GM12878 (cell line): ENCODE data around the gene MYL6B. TPM values are rescaled to one million over a fixed set of nuclear protein-coding genes. Genes with fewer than 3 reads are reported as not detected.
A peak's percentile ranks its signal among the peaks of the same experiment; 100 is the strongest.

Experiments used
- ATAC-seq: fragments of 200-7000 bp; cut with Tn5 transposase; 3 replicates; pipeline ENCODE4 v1.9.1; 2020; ENCODE audit warnings: mild to moderate bottlenecking, moderate library complexity
- BruUV-seq: library from RNA; stranded (reverse); fragments of 400-500 nt; replicated peaks from 2 replicates; lab custom pipeline; 2021; lab: Mats Ljungman, UMichigan
- CTCF ChIA-PET: fragments of 300-600 bp; sonication (Branson Sonifier 250); formaldehyde crosslinking; extraction: SDS; loops from one replicate; lab custom pipeline; 2021; ENCODE audit warnings: inconsistent platforms; lab: Yijun Ruan, JAX
- POLR2A ChIA-PET: fragments of 350-600 bp; formaldehyde crosslinking; extraction: SDS; loops from one replicate; lab custom pipeline; 2021; ENCODE audit warnings: inconsistent platforms; lab: Charles Lee
- RAD21 ChIA-PET: fragments of 300-600 bp; sonication (Branson Sonifier 250); formaldehyde crosslinking; loops from one replicate; lab custom pipeline; 2023; ENCODE audit warnings: antibody characterized with exemption; ENCODE audit not compliant: unreplicated experiment; lab: Charles Lee
- SMC1A ChIA-PET: fragments of 300-600 bp; sonication (Branson Sonifier 250); formaldehyde crosslinking; loops from one replicate; lab custom pipeline; 2023; ENCODE audit not compliant: unreplicated experiment, uncharacterized antibody; lab: Charles Lee
- DNase-seq: peaks from one replicate; pipeline ENCODE4 v3.0.0-alpha.2; 2011; ENCODE audit warnings: low read depth, low spot score
- FAIRE-seq: peaks from 3 replicates; lab custom pipeline; 2011; peaks lifted over from hg19 to GRCh38; lab: Jason Lieb, UNC
- H2AFZ ChIP-seq: 2 replicates; pipeline ENCODE4 v1.6.0; 2011; ENCODE audit warnings: low read depth, low read length, control low read depth; ENCODE audit not compliant: control insufficient read depth
- H3K27ac ChIP-seq: 2 replicates; pipeline ENCODE4 v1.5.1; 2011; ENCODE audit warnings: control low read depth; ENCODE audit not compliant: control insufficient read depth, insufficient read depth
- H3K27me3 ChIP-seq, 2 experiments: replicated peaks in 1 of 2; 2 replicates each; pipeline versions ENCODE4 v1.6.0 to v1.6.1; 2011; ENCODE audit warnings: low read length in 1 of 2; ENCODE audit not compliant: control insufficient read depth in 2 of 2, insufficient read depth in 2 of 2
- H3K36me3 ChIP-seq, 2 experiments: 2 replicates each; pipeline ENCODE4 v1.5.1; 2011; ENCODE audit warnings: low read length in 1 of 2; ENCODE audit not compliant: control insufficient read depth in 2 of 2, insufficient read depth in 2 of 2
- H3K4me1 ChIP-seq: 2 replicates; pipeline ENCODE4 v1.6.1; 2011; ENCODE audit warnings: mild to moderate bottlenecking, low read length, moderate library complexity, mixed read lengths; ENCODE audit not compliant: control insufficient read depth, insufficient read depth
- H3K4me2 ChIP-seq: 2 replicates; pipeline ENCODE4 v1.6.0; 2011; ENCODE audit warnings: control low read depth; ENCODE audit not compliant: control insufficient read depth, insufficient read depth
- H3K4me3 ChIP-seq: fragments of 200-600 bp; sonication (generic); 2 replicates; pipeline ENCODE4 v1.5.1; 2016
- H3K79me2 ChIP-seq: 2 replicates; pipeline ENCODE4 v1.6.0; 2011; ENCODE audit warnings: low read length; ENCODE audit not compliant: control insufficient read depth, insufficient read depth
- H3K9ac ChIP-seq: 2 replicates; pipeline ENCODE4 v1.8.0; 2011; ENCODE audit warnings: low read length, control low read depth, mixed read lengths; ENCODE audit not compliant: control insufficient read depth, insufficient read depth
- H3K9me3 ChIP-seq: replicated peaks from 3 replicates; pipeline ENCODE4 v1.5.1; 2011; ENCODE audit warnings: mild to moderate bottlenecking, low read length; ENCODE audit not compliant: control insufficient read depth, insufficient read depth
- H4K20me1 ChIP-seq: 2 replicates; pipeline ENCODE4 v1.6.0; 2011; ENCODE audit not compliant: control insufficient read depth, insufficient read depth
- BCL11A ChIP-seq: IDR thresholded peaks from 2 replicates; pipeline ENCODE4 v1.6.1; 2011; ENCODE audit warnings: low read depth, low read length
- CBX3 ChIP-seq: fragments of 200-600 bp; sonication (generic); IDR thresholded peaks from 2 replicates; pipeline ENCODE4 v1.6.1; 2016; ENCODE audit warnings: low read depth, borderline replicate concordance
- CBX5 ChIP-seq: sonication (generic); IDR thresholded peaks from 2 replicates; pipeline ENCODE4 v1.6.1; 2016; ENCODE audit warnings: low read depth, moderate library complexity, mild to moderate bottlenecking, inconsistent platforms
- POLR2A ChIP-seq: IDR thresholded peaks from 2 replicates; pipeline ENCODE4 v1.6.1; 2011; ENCODE audit warnings: low read depth, mild to moderate bottlenecking, low read length
- SIX5 ChIP-seq: IDR thresholded peaks from 2 replicates; pipeline ENCODE4 v1.6.1; 2011; ENCODE audit warnings: mild to moderate bottlenecking, low read depth, low read length, moderate library complexity; ENCODE audit not compliant: severe bottlenecking
- SMAD5 ChIP-seq: IDR thresholded peaks from 2 replicates; pipeline ENCODE4 v1.6.1; 2016; ENCODE audit warnings: antibody characterized with exemption, low read depth
- SREBF2 ChIP-seq: IDR thresholded peaks from 2 replicates; pipeline ENCODE4 v1.6.1; 2012; ENCODE audit warnings: mild to moderate bottlenecking, low read length
- ZNF207 ChIP-seq: fragments of 450-650 bp; IDR thresholded peaks from 2 replicates; pipeline ENCODE4 v1.6.1; 2014; ENCODE audit warnings: antibody characterized with exemption, mild to moderate bottlenecking, borderline replicate concordance
- WGBS: methylation state at CpG from one replicate; pipeline ENCODE4 v1.1.6; 2016; ENCODE audit warnings: low lambda C conversion rate; ENCODE audit not compliant: insufficient replicate concordance, insufficient coverage; ENCODE audit errors: missing lambda C conversion rate; 5-methylcytosine and 5-hydroxymethylcytosine counted together
- in situ Hi-C: fragments of 300-500 bp; cut with MboI; formaldehyde crosslinking; loops from 9 replicates; pipeline ENCODE4 v1.14.3; 2018; ENCODE audit warnings: mixed read lengths
- intact Hi-C: fragments of 100-400 bp; cut with micrococcal nuclease; formaldehyde crosslinking; loops from one replicate; pipeline ENCODE4 v1.14.2; 2022; ENCODE audit not compliant: unreplicated experiment
- polyA plus RNA-seq, 11 experiments: library from polyadenylated mRNA; depleted of rRNA in 4 of 11; unstranded in 6 of 11; stranded (reverse) in 5 of 11; fragments of >200 nt; fragmentation: Nextera tagmentation in 4 of 11; fragmentation: Illumina TruSeq in 1 of 11; extraction: Ambion mirVana in 4 of 11; extraction: Trizol in 1 of 11; gene quantifications; 1 replicate in 1 of 11; 2 replicates in 10 of 11; pipeline versions ENCODE4 v1.2.1 to v1.2.3, GENCODE V29; 2011 to 2016; ENCODE audit warnings: inconsistent platforms in 2 of 11, missing spikeins in 2 of 11, low read depth in 1 of 11
- total RNA-seq, 4 experiments: library from RNA; depleted of rRNA in 3 of 4; stranded (reverse); fragments of >200 nt in 3 of 4; fragmentation: Illumina TruSeq in 1 of 4; extraction: Trizol in 1 of 4; gene quantifications; 2 replicates each; pipeline versions ENCODE4 v1.2.1 to v1.2.3, GENCODE V29; 2013 to 2021
- TF ChIP-seq, protein P1 (sequence below): fragments of 450-650 bp; IDR thresholded peaks from 2 replicates; pipeline ENCODE4 v1.6.1; 2016; ENCODE audit warnings: mild to moderate bottlenecking, moderate library complexity, borderline replicate concordance
- TF ChIP-seq, protein P2 (sequence below): IDR thresholded peaks from 2 replicates; pipeline ENCODE4 v1.6.1; 2012; ENCODE audit warnings: low read depth, low read length, improper control_type of control experiment
- TF ChIP-seq, protein P3 (sequence below): fragments of 450-650 bp; IDR thresholded peaks from 2 replicates; pipeline ENCODE4 v1.6.1; 2017; ENCODE audit warnings: mild to moderate bottlenecking, moderate library complexity

MYL6B gene
- total and polyA plus RNA-seq, 10 of the 15 experiments (the other 5 are each of a cell fraction or from before 2014, with no cell fraction given) = 75.5 to 153 (median 114) TPM

DNA sequence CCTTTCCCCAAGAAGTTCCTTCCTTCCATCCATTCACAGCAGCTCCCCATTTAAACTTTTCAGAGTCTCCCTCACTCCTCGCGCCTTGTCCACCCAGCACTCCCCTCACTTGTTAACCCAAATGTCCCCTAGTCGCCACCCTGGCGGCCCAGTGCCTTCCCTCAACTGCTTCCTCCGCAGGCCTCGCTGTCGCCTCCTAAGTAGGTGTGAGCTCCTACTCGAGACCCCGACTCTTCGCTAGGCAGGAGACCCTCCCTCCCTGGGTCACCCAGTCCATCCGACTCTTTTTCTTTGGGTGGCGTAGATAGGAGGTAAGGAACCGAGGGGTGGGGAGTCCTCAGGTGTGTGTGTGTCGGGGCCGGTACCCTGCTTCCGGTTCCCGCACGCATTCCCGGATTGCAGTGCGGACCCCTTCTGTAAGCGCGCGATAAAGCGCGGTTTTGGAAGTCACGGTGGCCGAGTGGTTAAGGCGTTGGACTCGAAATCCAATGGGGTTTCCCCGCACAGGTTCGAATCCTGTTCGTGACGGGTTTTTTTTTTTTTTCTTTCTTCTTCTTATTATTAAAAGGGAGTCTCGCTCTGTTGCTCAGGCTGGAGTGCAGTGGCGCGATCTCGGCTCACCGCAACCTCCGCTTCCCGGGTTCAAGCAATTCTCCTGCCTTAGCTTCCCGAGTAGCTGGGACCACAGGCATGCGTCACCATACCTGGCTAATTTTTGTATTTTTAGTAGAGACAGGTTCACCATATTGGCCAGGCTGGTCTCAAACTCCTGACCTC is 37.7 kb downstream of the MYL6B start:
- RAD21 ChIA-PET = interaction anchor here (0.6 to 4.6 kb wide), 23 partner anchors 17 to 452 kb away, joined by 3 to 98 read pairs (median 7); partner anchors contain the start of genes ANKRD52, CNPY2, COQ10A and ESYT1
- intact Hi-C loops (loop anchor here (1.0 to 10.0 kb wide), 6 partner anchors 31 to 455 kb away; partner anchors contain the start of gene MYL6), in situ Hi-C loops (loop anchor here (5.0 kb wide), 2 partner anchors 58 to 277 kb away; partner anchors contain the start of gene SPRYD4)
- H3K36me3 ChIP-seq = no peaks in the 10 kb centered on the region
- CTCF ChIA-PET = interaction anchor here (0.6 to 8.9 kb wide), 33 partner anchors 12 to 461 kb away, joined by 3 to 129 read pairs (median 4); partner anchors contain the start of genes ANKRD52, CD63, ESYT1 and MYL6
- BruUV-seq = no TSS peak
- no peaks in the 10 kb centered on the region for H3K27me3 ChIP-seq
- 0 out of 2 replicates have a peak, but pooled peaks cover 4% of the 10 kb centered on the region for H3K4me1 ChIP-seq
- H3K27ac ChIP-seq = peak overlapping the region; percentile 91
- H3K9ac ChIP-seq = peak overlapping the region; percentile 87
- no peaks in the 10 kb centered on the region for H3K9me3 ChIP-seq
- peak overlapping the region; percentile 99 for H3K4me2 ChIP-seq
- SMC1A ChIA-PET = interaction anchor here (0.9 to 6.2 kb wide), 15 partner anchors 14 to 1692 kb away, joined by 3 to 68 read pairs (median 5); partner anchors contain the start of genes ESYT1, PA2G4, RNF41 and ZC3H10
- ATAC-seq = peak; percentile 62
- no peak for FAIRE-seq
- POLR2A ChIA-PET = interaction anchor here (0.6 to 7.7 kb wide), 16 partner anchors 31 to 414 kb away, joined by 3 to 68 read pairs (median 6); partner anchors contain the start of genes ANKRD52, ESYT1, MYL6 and PA2G4
- DNase-seq = peak; percentile 83
- no peaks in the 10 kb centered on the region; the same call in 1 of the 2 replicates for H4K20me1 ChIP-seq
- H3K4me3 ChIP-seq = peak overlapping the region; percentile 77
- peak overlapping the region; percentile 96 for H2AFZ ChIP-seq
- H3K79me2 ChIP-seq = peaks cover 27% of the 10 kb centered on the region
- WGBS = 2% methylated on average over 40 of the region's 42 CpGs
- 0 out of 2 replicates have a peak, but pooled peaks have one; percentile 14 for TF ChIP-seq CBX5
- peak; percentile 64; the same call in 1 of the 2 replicates for TF ChIP-seq POLR2A
- no peak for TF ChIP-seq SIX5
- TF ChIP-seq, protein P1, sequence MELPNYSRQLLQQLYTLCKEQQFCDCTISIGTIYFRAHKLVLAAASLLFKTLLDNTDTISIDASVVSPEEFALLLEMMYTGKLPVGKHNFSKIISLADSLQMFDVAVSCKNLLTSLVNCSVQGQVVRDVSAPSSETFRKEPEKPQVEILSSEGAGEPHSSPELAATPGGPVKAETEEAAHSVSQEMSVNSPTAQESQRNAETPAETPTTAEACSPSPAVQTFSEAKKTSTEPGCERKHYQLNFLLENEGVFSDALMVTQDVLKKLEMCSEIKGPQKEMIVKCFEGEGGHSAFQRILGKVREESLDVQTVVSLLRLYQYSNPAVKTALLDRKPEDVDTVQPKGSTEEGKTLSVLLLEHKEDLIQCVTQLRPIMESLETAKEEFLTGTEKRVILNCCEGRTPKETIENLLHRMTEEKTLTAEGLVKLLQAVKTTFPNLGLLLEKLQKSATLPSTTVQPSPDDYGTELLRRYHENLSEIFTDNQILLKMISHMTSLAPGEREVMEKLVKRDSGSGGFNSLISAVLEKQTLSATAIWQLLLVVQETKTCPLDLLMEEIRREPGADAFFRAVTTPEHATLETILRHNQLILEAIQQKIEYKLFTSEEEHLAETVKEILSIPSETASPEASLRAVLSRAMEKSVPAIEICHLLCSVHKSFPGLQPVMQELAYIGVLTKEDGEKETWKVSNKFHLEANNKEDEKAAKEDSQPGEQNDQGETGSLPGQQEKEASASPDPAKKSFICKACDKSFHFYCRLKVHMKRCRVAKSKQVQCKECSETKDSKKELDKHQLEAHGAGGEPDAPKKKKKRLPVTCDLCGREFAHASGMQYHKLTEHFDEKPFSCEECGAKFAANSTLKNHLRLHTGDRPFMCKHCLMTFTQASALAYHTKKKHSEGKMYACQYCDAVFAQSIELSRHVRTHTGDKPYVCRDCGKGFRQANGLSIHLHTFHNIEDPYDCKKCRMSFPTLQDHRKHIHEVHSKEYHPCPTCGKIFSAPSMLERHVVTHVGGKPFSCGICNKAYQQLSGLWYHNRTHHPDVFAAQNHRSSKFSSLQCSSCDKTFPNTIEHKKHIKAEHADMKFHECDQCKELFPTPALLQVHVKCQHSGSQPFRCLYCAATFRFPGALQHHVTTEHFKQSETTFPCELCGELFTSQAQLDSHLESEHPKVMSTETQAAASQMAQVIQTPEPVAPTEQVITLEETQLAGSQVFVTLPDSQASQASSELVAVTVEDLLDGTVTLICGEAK = peak; percentile 73
- no peak for TF ChIP-seq CBX3
- TF ChIP-seq, protein P2, sequence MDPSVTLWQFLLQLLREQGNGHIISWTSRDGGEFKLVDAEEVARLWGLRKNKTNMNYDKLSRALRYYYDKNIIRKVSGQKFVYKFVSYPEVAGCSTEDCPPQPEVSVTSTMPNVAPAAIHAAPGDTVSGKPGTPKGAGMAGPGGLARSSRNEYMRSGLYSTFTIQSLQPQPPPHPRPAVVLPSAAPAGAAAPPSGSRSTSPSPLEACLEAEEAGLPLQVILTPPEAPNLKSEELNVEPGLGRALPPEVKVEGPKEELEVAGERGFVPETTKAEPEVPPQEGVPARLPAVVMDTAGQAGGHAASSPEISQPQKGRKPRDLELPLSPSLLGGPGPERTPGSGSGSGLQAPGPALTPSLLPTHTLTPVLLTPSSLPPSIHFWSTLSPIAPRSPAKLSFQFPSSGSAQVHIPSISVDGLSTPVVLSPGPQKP = peak; percentile 70
- 0 out of 2 replicates have a peak, but pooled peaks have one; percentile 9 for TF ChIP-seq BCL11A
- no peak for TF ChIP-seq SMAD5
- peak; percentile 89 for TF ChIP-seq SREBF2
- TF ChIP-seq ZNF207 = no peak
- TF ChIP-seq, protein P3, sequence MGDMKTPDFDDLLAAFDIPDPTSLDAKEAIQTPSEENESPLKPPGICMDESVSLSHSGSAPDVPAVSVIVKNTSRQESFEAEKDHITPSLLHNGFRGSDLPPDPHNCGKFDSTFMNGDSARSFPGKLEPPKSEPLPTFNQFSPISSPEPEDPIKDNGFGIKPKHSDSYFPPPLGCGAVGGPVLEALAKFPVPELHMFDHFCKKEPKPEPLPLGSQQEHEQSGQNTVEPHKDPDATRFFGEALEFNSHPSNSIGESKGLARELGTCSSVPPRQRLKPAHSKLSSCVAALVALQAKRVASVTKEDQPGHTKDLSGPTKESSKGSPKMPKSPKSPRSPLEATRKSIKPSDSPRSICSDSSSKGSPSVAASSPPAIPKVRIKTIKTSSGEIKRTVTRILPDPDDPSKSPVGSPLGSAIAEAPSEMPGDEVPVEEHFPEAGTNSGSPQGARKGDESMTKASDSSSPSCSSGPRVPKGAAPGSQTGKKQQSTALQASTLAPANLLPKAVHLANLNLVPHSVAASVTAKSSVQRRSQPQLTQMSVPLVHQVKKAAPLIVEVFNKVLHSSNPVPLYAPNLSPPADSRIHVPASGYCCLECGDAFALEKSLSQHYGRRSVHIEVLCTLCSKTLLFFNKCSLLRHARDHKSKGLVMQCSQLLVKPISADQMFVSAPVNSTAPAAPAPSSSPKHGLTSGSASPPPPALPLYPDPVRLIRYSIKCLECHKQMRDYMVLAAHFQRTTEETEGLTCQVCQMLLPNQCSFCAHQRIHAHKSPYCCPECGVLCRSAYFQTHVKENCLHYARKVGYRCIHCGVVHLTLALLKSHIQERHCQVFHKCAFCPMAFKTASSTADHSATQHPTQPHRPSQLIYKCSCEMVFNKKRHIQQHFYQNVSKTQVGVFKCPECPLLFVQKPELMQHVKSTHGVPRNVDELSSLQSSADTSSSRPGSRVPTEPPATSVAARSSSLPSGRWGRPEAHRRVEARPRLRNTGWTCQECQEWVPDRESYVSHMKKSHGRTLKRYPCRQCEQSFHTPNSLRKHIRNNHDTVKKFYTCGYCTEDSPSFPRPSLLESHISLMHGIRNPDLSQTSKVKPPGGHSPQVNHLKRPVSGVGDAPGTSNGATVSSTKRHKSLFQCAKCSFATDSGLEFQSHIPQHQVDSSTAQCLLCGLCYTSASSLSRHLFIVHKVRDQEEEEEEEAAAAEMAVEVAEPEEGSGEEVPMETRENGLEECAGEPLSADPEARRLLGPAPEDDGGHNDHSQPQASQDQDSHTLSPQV = no peak
